ENCODE results near the gene BBS9. TPM values are rescaled to one million over a fixed set of nuclear protein-coding genes. Genes with fewer than 3 reads are reported as not detected.

BBS9 gene
- total and polyA plus RNA-seq, 9 of the 15 experiments (the other 6 are each of a cell fraction or from before 2014, with no cell fraction given): 0.77 to 3.3 (median 2.4) TPM

DNA sequence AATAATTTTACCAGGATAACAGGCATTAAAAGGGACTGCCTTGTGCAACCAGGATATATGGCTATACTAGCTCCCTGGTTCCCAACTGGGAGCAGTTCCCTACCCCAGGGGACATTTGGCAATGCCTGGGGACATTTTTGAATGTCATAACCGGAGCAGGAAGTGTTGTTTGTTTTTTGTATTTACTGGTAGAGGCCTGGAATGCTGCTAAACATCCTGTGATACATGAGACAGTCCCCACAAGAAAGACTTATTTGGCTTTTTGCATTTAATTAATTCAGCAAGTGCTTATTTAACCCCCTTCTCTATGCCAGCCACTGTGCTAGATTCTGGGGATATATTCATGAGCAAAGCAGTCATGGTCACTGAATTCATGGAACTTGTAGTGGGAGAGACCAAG lies 181.2 kb downstream of the BBS9 start:
- no peaks in the 10 kb centered on the region for H3K36me3 ChIP-seq (ENCODE audit: control insufficient read depth, insufficient read depth, low read length)
- ATAC-seq (no peak), FAIRE-seq (no peak), DNase-seq (ENCODE audit: extremely low read depth in 1 of 4, low spot score in 3 of 4) (no peak)
- H3K79me2 ChIP-seq (ENCODE audit: control insufficient read depth, insufficient read depth, low read length): no peaks in the 10 kb centered on the region
- no peak for TF ChIP-seq ZKSCAN8 (CRISPR knock-in tag; IDR thresholded peaks at IDR 0.05)
- intact Hi-C loops (cut with micrococcal nuclease) (no loop called here), in situ Hi-C loops (cut with MboI) (no loop called here)
- no peaks in the 10 kb centered on the region for H3K4me1 ChIP-seq (replicated peaks in 1 of 2; ENCODE audit: control insufficient read depth in 2 of 2, insufficient read depth in 2 of 2, low read length in 2 of 2)
- no peaks in the 10 kb centered on the region for H4K20me1 ChIP-seq (replicated peaks; ENCODE audit: control insufficient read depth, insufficient read depth, low read length)
- no peaks in the 10 kb centered on the region for H3K27me3 ChIP-seq (ENCODE audit: control insufficient read depth in 2 of 2, insufficient read depth in 2 of 2, low read length in 2 of 2)
- ChIA-PET CTCF (ENCODE audit: low intra/inter-chr PET ratio) (no interaction called here), POLR2A (no interaction called here)
- no peak overlapping the region for H3K4me2 ChIP-seq (ENCODE audit: insufficient read depth, low read length)
- BruUV-seq (replicated peaks): no TSS peak
- 0% methylated on average over 1 of the region's 1 CpG for WGBS (ENCODE audit: insufficient coverage, low coverage, missing lambda C conversion rate)
- H3K27ac ChIP-seq (ENCODE audit: extremely low read depth, low read depth, low read length): no peak overlapping the region
- no peak overlapping the region for H2AFZ ChIP-seq (ENCODE audit: low read depth, low read length)
- no peaks in the 10 kb centered on the region for H3K9me1 ChIP-seq (ENCODE audit: control insufficient read depth, insufficient read depth, low read length)
- no peak overlapping the region for H3K4me3 ChIP-seq
- H3K9ac ChIP-seq (ENCODE audit: insufficient read depth in 1 of 2, low read depth in 2 of 2, low read length in 2 of 2): no peak overlapping the region
- no peaks in the 10 kb centered on the region for H3K9me3 ChIP-seq (replicated peaks; ENCODE audit: control insufficient read depth, insufficient read depth, low read depth, low read length)

DNA sequence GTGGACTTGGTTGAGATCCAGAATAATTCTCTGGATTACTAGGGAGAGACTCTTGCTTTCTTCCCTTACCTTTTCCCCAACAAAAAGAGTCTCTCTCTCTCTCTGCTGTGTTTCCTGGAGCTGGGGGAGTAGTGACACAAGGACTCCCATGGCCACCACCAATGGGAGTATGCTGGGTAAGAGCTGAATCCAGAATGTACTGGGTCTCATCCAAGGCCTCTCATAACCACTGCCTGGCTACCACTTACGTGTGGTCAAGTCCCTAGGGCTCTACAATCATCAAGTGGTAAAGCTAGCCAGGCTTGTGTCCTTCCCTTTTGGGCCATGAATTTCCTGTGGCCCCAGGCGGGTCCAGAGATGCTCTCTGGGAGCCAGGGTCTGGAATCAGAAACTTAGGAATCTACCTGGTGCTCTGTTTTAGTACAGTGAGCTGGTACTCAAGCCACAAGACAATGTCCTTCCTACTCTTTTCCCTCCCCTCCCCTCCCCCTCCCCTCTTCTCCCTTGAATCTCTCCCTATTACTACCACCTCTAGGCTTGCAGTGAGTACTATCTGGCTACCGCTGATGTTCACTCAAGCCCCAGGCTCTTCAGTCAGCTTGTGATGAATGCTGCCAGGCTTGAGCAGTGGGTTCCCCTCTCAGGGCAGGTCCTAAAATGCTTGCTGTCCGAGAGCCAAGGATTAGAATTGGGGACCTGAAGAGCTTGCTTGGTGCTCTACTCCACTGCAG lies 196.6 kb downstream of the BBS9 start:
- H3K9me1 ChIP-seq (ENCODE audit: control insufficient read depth, insufficient read depth, low read length): no peaks in the 10 kb centered on the region
- no peaks in the 10 kb centered on the region for H3K4me1 ChIP-seq (replicated peaks in 1 of 2; ENCODE audit: control insufficient read depth in 2 of 2, insufficient read depth in 2 of 2, low read length in 2 of 2)
- ChIA-PET CTCF (ENCODE audit: low intra/inter-chr PET ratio) (no interaction called here), POLR2A (no interaction called here)
- no peaks in the 10 kb centered on the region for H3K9me3 ChIP-seq (replicated peaks; ENCODE audit: control insufficient read depth, insufficient read depth, low read depth, low read length)
- no peaks in the 10 kb centered on the region for H3K79me2 ChIP-seq (ENCODE audit: control insufficient read depth, insufficient read depth, low read length)
- ATAC-seq: no peak
- no peaks in the 10 kb centered on the region for H3K36me3 ChIP-seq (ENCODE audit: control insufficient read depth, insufficient read depth, low read length)
- no peak overlapping the region for H2AFZ ChIP-seq (ENCODE audit: low read depth, low read length)
- H3K27me3 ChIP-seq (ENCODE audit: control insufficient read depth in 2 of 2, insufficient read depth in 2 of 2, low read length in 2 of 2): no peaks in the 10 kb centered on the region
- no peak overlapping the region for H3K4me2 ChIP-seq (ENCODE audit: insufficient read depth, low read length)
- intact Hi-C loops (cut with micrococcal nuclease) (no loop called here), in situ Hi-C loops (cut with MboI) (no loop called here)
- BruUV-seq (replicated peaks): no TSS peak
- DNase-seq (ENCODE audit: extremely low read depth in 1 of 4, low spot score in 3 of 4): no peak
- H3K9ac ChIP-seq (ENCODE audit: insufficient read depth in 1 of 2, low read depth in 2 of 2, low read length in 2 of 2): no peak overlapping the region
- H4K20me1 ChIP-seq (replicated peaks; ENCODE audit: control insufficient read depth, insufficient read depth, low read length): no peaks in the 10 kb centered on the region
- no peak overlapping the region for H3K4me3 ChIP-seq
- H3K27ac ChIP-seq (ENCODE audit: extremely low read depth, low read depth, low read length): no peak overlapping the region
- no peak for FAIRE-seq
- WGBS (ENCODE audit: insufficient coverage, low coverage, missing lambda C conversion rate): 0% methylated on average over 3 of the region's 4 CpGs
- no peak for TF ChIP-seq EGR1 (conservative IDR thresholded peaks at IDR 0.05)
- TF ChIP-seq ARID2 (IDR thresholded peaks at IDR 0.05): no peak
- TF ChIP-seq, protein P1, sequence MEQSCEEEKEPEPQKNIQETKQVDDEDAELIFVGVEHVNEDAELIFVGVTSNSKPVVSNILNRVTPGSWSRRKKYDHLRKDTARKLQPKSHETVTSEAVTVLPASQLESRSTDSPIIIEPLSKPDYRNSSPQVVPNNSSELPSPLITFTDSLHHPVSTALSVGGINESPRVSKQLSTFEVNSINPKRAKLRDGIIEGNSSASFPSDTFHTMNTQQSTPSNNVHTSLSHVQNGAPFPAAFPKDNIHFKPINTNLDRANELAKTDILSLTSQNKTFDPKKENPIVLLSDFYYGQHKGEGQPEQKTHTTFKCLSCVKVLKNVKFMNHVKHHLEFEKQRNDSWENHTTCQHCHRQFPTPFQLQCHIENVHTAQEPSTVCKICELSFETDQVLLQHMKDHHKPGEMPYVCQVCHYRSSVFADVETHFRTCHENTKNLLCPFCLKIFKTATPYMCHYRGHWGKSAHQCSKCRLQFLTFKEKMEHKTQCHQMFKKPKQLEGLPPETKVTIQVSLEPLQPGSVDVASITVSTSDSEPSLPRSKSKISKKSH (CRISPR knock-in tag; IDR thresholded peaks at IDR 0.05): no peak
- no peak for TF ChIP-seq RBM22 (IDR thresholded peaks at IDR 0.05; ENCODE audit: low read depth, low read length, poor library complexity, severe bottlenecking)
- no peak for TF ChIP-seq SIRT6 (IDR thresholded peaks at IDR 0.05; ENCODE audit: low read depth, low read length)
- TF ChIP-seq, protein P2, sequence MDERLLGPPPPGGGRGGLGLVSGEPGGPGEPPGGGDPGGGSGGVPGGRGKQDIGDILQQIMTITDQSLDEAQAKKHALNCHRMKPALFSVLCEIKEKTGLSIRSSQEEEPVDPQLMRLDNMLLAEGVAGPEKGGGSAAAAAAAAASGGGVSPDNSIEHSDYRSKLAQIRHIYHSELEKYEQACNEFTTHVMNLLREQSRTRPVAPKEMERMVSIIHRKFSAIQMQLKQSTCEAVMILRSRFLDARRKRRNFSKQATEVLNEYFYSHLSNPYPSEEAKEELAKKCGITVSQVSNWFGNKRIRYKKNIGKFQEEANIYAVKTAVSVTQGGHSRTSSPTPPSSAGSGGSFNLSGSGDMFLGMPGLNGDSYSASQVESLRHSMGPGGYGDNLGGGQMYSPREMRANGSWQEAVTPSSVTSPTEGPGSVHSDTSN (CRISPR knock-in tag; IDR thresholded peaks at IDR 0.05; ENCODE audit: low read depth): no peak
- TF ChIP-seq, protein P2 (tag; conservative IDR thresholded peaks at IDR 0.05; ENCODE audit: low read depth): no peak
- TF ChIP-seq ZNF232 (CRISPR knock-in tag; IDR thresholded peaks at IDR 0.05): no peak
- TF ChIP-seq NBN (IDR thresholded peaks at IDR 0.05; ENCODE audit: low read depth): no peak
- TF ChIP-seq CREBBP (IDR thresholded peaks at IDR 0.05; ENCODE audit: low read depth, low read length): no peak
- TF ChIP-seq CTBP1 (IDR thresholded peaks at IDR 0.05; ENCODE audit: borderline replicate concordance): no peak

Data from K562 (cell line).